LNCaP clone FGC (cell line): Measurements from ENCODE around the gene ERVMER34-1.

Experiments
- DNase-seq: peaks from one replicate; pipeline ENCODE4 v3.0.0-alpha.2; 2011; ENCODE audit warnings: low read depth
- H3K4me3 ChIP-seq: 2 replicates; pipeline ENCODE4 v1.5.1; 2011; ENCODE audit warnings: mild to moderate bottlenecking, low read depth, low read length, control low read depth
- TF ChIP-seq, protein P1 (sequence below): IDR thresholded peaks from 2 replicates; pipeline ENCODE4 v1.5.1; 2012; ENCODE audit warnings: mild to moderate bottlenecking; ENCODE audit not compliant: control insufficient read depth, insufficient read depth; ENCODE audit errors: extremely low read depth

The ERVMER34-1 gene

DNA sequence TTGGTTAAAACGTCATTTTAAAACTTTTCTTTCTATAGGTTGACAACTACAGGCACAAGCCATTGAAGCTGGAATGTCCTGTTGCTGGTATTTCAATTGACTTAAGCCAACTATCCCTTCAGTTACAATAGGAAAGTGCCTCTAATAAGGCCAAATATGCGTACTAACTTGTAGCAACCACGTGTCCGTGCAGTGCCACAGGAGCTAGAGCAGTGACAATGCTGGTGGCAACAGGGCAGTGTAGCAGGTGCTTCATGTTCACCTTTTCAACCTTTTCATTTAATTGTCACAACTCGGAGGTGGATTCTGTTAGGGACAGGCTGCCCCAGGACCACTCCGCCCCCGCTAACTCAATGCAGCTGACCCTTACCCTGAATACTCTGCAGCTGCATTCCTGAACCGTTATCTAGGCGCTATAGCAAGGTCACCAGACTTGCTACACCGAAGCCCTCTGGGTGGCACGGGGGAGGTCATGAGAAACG lies 37.7 kb downstream of the ERVMER34-1 start:
- H3K4me3 ChIP-seq: peak overlapping the region; percentile 80
- TF ChIP-seq, protein P1, sequence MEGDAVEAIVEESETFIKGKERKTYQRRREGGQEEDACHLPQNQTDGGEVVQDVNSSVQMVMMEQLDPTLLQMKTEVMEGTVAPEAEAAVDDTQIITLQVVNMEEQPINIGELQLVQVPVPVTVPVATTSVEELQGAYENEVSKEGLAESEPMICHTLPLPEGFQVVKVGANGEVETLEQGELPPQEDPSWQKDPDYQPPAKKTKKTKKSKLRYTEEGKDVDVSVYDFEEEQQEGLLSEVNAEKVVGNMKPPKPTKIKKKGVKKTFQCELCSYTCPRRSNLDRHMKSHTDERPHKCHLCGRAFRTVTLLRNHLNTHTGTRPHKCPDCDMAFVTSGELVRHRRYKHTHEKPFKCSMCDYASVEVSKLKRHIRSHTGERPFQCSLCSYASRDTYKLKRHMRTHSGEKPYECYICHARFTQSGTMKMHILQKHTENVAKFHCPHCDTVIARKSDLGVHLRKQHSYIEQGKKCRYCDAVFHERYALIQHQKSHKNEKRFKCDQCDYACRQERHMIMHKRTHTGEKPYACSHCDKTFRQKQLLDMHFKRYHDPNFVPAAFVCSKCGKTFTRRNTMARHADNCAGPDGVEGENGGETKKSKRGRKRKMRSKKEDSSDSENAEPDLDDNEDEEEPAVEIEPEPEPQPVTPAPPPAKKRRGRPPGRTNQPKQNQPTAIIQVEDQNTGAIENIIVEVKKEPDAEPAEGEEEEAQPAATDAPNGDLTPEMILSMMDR: no peak
- no peak for DNase-seq

DNA sequence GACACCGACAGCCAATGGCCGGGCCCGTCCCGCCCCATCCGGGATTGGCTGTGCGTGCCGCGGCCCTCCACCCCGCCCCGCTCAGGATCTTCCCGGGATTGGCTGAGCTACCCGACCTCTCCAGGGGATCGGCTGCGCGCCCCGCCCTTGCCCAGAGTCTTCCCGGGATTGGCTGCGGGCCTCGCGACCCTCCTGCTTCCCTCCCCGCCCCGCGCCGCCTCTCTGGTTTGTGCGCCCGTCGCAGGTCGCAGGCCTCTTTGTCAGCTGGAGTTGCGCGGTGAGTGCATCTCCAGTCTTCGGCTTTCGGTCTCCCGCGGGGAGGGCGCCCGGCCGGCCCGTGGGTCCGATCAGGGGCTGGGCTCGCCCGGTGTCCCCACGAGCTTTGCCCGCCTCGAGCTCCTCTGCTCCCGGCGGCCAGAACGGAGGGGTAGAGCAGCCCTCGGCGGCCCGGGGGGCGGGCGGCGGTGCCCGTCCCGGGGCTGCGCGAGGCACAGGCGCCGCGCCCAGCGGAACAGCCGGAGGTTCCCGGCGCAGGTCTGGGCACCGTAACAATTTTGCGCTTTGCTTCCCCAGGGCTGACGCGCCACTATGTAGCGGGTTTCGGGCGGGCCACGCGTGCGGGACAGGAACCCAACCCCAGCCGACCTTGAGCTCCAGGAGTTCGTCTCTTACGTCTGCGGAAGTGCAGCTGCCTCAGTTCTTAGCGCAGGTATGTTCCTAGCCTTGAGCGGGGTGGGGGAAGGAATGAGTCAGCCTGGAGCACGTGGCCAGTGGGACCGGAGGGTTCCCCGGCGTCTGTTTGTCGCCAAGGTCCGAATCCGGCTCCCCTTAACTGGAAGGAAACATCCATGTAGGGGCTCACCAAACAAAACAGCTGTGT lies 38.7 kb downstream of the ERVMER34-1 start:
- TF ChIP-seq, protein P1: no peak
- peak overlapping the region; percentile 80 for H3K4me3 ChIP-seq
- DNase-seq: peak; percentile 89

DNA sequence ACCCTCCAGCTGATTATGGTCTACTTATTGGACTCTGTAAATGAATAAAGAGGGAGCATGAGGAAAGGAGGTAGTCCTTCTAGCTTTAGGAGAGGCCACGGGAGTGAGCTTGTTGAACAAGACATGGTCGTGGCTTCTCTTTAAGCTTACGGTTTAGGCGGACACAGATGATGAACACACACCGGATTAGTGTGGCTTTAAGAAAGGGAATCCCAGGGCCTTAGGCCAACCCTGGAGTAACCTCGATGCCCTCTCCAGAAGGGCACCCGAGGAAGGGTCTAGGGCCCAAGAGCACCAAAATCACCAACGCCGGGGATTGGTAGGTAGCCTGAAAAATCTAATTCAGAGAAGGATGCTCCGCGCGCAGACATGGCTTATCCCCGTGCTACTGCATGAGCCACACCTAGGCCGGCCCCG lies 39.4 kb downstream of the ERVMER34-1 start:
- DNase-seq: no peak
- H3K4me3 ChIP-seq: peak overlapping the region; percentile 80
- TF ChIP-seq, protein P1: no peak

DNA sequence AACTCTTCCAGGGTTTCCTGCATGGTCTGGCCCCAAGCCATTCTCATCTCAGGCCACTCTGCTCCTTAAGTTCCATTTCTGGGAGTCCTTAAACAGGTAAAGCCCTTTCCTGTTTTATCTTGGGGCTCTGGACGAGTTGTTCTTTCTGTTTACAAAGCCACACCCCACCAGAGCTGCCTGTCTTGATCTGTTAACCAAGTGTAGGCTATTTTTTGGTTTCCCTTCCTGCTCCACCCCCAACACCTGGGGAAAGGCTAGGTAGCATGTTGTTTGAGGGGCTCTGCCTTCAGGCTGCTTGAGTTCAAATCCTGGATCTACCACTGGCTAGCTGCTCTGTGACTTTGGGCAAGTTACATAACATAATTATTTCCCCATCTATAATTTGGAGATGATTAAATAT lies 40.0 kb downstream of the ERVMER34-1 start:
- no peak for DNase-seq
- no peak overlapping the region for H3K4me3 ChIP-seq

DNA sequence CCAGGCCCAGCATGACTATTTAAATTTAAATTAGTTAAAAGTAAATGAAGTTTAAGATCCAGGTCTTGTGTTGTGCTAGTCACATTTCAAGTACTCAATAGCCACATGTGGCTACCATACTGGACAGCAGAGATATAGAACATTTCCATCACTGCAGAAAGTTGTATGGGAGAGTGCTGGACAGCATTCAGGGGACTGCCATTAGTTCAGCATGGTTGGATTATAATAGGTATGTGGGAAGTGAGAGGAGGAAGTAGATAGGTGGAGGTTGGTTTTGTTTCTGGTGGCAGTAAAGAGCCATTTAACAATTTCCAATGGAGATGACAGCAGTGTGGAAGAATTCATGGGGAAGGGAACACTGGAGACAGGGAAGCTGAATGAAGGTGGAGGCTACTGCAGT lies 42.1 kb downstream of the ERVMER34-1 start:
- TF ChIP-seq, protein P1: no peak
- no peak overlapping the region for H3K4me3 ChIP-seq
- no peak for DNase-seq

More for the DNA sequence above, 40.0 kb downstream of the ERVMER34-1 start:
- TF ChIP-seq, protein P1: no peak

DNA sequence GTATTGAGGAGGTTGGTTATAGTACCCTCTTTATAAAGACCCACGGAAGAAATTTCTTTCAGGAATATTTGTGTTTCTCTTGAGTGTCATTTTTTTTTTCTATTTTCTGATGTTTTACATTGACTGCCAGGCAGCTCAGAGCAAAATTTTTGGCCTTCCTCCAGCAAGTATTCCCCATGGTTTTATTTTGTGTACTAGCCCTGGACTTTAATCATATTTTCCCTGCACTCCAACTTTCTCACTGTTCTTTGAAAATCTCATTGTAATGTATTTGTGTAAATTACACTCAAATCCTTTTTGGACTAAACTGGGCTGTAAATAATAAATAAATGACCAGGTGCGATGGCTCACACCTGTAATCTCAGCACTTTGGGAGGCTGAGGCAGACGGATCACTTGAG lies 46.6 kb downstream of the ERVMER34-1 start:
- TF ChIP-seq, protein P1: no peak
- H3K4me3 ChIP-seq: no peak overlapping the region
- DNase-seq: no peak
